Stimulated activated CD4-positive, alpha-beta T cell treated with anti-CD3 and anti-CD28 coated beads, Interleukin-4, amount 100 ng/mL, for 24 hours (primary cell): Measurements from ENCODE around the gene C12orf43.

ENCODE experiments used
- DNase-seq: peaks from one replicate; pipeline ENCODE4 v3.0.0-alpha.2; 2020

The C12orf43 gene

DNA sequence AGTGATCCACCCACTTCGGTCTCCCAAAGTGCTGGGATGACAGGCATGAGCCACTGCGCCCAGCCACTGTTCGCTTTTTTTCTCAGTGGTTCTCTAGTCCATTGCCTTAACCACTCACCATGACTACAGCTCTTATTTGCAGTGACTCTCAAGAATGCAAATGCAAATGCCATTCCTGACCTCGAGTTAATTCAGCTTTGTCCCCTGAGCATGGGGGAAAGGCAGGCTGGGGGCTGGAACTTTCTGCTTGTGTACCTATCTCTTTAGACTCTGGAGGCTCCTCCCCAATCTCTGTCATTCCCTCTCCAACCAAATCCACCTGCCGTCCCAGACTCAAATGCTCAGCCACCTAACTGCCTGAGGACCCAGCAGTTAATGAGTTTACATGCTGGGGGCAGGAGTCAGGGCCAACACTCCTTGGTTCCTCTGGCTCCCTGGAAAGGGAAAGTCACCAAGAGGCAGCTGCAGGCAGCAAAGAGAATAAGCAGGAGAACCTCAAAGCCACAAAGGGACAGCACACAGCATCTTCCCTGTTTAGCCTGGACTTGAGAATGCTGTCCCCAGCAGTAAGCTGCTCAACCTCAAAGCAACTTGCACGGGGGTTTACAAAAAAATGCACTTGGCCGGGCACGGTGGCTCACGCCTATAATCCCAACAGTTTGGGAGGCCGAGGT is 43.3 kb downstream of the C12orf43 start:
- DNase-seq = no peak

DNA sequence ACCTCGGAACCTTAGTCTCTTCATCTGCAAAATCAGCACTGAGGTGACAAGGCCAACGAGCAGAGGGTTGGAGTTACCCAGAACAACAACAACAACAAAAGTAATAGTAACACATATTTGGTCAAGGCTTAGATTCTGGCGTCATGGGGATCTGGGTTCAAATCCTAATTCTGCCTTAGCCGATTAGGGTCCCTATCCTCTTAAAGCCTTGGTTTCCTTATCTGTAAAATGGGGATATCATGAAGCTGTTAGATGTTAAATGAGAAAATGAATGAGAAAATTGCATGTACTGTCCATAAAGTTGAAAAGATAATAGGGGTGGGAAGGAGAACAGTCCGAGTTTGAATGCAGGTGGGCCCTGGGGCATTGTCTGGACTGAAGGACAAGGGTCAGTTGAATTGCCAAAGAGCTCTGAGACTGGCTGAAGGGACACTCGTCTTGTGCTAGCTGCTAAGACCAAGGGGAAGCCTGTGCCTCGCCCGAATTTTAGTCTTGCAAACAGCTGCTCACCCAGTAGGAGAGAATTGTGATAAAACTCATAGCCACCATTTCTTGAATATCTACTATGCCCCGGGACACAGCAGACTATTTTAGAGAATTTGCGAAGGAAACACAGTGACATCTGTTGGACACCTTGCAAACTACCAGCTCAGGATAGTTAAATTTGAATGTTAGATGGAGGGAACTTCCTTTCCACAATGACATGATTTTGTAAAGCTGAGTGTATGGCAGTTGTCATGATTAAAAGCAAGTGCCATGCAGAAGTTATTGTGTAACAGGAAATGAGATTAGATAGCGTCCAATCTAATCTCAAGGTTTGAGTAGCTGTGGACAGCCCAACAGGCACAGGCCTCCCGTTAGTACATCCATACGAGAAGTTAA is 44.7 kb downstream of the C12orf43 start:
- DNase-seq = peak; percentile 31

DNA sequence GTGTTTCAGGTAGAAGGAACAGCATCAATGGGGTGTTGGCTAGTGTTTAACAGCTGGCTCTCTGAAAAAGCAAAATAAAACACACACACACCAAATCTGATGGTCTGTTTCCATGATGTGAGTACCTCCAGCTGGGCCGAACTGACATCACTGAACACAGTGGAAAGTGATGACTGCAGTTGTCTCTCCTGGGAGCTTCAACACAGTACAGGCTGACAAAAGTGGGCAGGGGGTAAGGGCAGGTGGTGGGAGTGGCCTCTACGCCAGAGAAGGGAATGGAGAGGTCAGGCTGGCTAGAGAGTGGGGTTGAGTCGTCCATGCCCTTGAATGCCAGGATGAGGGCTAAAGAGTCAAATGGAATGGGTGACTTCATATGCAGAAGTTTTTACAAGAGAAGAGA is 46.0 kb downstream of the C12orf43 start:
- no peak for DNase-seq

DNA sequence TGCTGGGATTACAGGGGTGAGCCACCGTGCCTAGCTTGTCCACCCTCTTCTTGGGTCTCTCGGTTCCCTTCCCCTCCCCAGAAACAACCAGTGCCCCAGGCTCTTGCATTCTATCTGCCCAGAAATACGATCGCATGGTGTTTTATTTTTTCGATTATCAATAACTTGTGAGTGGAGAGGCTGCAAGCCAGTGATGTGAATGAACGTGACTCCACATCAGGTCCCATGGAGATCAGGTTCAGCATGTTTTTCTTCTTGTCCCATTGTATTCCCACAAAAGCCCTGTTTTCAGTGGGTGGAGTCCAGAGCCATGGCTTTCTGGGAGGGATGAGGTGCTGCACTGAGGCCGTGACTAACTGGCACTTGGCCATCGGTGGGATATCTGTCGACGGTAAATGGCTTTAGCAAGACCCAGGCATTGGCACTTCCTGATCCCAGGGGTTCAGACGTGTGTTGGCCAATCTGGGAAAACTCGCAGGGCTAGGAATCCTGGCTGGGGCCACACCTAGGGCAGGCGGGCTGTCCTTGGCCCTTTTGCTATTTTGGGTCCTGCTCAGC is 50.7 kb downstream of the C12orf43 start:
- no peak for DNase-seq

GRCh38 chr12:120964298-120964697 is 52.0 kb downstream of the C12orf43 start:
- no peak for DNase-seq

DNA sequence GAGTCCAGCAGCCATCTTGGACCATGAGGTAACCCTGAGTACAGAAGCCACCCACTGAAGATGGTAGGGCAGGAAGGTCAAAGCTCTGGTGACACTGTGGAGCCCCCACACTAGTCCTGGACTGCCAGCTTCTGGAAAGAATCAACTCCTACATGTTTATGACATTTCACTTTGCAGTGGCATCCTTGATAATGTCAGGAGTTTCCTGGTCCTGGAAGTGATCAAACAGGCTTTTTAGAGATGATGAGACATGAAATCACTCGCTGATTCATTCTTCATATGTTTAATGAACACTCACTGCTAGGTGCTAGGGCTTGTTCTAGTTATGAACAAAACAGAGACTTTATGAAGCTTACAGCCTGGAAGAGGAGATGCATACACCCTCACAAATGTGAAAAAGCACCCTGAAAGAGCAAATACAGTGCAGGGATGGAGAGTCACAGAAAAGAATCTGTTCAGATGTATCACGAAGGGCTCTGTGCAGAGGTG is 53.7 kb downstream of the C12orf43 start:
- DNase-seq = no peak

GRCh38 chr12:120961604-120962531 is 54.4 kb downstream of the C12orf43 start:
- DNase-seq = no peak

DNA sequence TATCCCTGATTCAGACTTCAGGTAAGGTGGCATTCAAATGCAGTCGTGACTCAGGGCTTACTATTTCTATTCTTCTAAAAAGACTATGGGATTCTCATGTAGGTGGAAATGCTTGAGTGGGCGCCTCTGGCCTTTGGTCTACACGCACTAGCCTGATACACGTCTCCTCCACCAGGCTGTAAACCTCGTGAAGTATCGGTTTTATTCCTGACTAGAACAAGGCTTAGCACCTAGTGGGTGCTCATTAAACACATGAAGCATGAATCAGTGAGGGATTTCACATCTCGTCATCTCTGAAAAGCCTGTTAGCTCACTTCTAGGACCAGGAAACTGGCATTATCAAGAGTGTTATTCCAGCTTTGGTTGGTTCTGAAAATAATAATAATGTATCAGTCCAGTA is 55.6 kb downstream of the C12orf43 start:
- DNase-seq = peak; percentile 17

DNA sequence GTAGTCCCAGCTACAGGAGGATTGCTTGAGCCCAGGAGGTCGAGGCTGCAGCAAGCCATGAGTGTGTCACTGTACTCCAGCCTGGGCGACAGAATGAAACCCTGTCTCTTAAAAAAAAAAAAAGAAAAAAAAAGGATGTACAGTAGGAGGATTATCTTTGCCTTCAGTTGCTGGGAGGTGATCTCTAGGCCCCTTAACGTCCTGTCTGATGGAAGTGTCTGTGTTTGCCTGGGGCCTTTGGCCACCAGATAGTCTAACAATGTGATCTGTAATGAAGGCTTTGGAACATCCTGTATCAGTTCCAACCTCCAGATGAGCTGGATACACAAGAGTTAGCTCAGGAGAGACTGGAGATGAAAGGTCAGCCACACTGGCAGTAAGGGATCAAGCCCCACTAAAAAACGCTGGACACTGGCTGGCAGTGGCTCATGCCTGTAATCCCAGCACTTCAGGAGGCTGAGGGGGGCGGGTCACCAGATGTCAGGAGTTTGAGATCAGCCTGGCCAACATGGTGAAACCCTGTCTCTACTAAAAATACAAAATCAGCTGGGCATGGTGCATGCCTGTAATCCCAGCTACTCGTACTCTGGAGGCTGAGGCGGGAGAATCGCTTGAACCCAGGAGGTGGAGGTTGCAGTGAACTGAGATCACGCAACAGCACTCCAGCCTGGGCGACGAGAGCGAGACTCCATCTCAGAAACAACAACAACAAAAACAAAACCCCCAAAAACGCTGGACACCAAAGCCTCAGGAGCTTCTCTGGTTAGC is 57.0 kb downstream of the C12orf43 start:
- DNase-seq = no peak

- no peak for DNase-seq
These were observed 59.5 kb downstream of the C12orf43 start for GRCh38 chr12:120956579-120957300.

- no peak for DNase-seq
These were observed 61.1 kb downstream of the C12orf43 start for GRCh38 chr12:120955232-120955631.

GRCh38 chr12:120950807-120951206 is 65.5 kb downstream of the C12orf43 start:
- DNase-seq = no peak
